Islet of Langerhans (tissue), 1 donor: ENCODE data around the gene HIVEP3.

ENCODE experiments used
- FAIRE-seq: peaks from one replicate; lab custom pipeline; 2011; peaks lifted over from hg19 to GRCh38; lab: Jason Lieb, UNC

The HIVEP3 gene

GRCh38 chr1:41752514-41753170 is 166.1 kb downstream of the HIVEP3 start:
- no peak for FAIRE-seq

- no peak for FAIRE-seq
Observed at GRCh38 chr1:41751804-41752513, 166.8 kb downstream of the HIVEP3 start.

GRCh38 chr1:41749991-41750745 is 168.6 kb downstream of the HIVEP3 start:
- FAIRE-seq, result no peak

GRCh38 chr1:41745022-41745421 is 173.7 kb downstream of the HIVEP3 start:
- no peak for FAIRE-seq

DNA sequence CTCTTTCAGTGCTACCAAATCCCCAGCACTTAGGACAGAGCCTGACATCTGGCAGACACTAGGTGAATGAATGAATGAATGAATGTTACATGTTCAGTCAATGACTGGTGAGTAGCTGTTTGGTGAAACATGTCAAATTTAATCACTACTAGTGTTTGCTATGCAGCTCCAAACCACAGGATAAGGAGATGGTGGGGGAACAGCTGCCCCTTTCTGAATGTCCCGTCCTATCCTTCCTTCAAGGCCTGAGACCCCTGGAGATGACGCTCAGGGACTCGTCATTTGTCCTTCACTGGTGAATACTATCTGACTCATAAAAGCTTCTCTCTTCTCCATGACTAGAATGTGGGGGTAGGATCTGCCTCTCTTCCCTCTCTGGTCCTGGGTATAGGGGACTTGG is 175.4 kb downstream of the HIVEP3 start:
- FAIRE-seq, result no peak

- no peak for FAIRE-seq
Observed at GRCh38 chr1:41742219-41742618, 176.5 kb downstream of the HIVEP3 start.

DNA sequence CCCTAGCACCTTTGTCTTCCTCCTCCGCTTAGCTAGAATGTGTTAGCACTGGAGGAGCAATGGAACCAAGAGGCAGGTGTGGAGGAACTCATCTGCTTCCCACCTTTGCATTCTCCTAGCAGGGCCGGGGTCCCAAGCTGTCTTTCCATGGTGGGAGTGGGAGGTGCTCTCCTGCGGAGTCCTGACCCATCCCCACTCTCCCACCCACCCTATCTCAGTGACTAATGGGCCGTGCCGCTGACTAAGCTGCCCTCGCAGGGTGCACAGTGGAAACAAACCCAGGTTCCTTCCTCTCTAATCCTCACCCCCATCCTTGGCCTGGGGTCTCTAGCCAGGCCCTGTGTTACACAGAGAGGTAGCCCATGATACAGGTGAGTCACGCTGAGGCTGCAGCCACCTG is 177.5 kb downstream of the HIVEP3 start:
- FAIRE-seq, result no peak

DNA sequence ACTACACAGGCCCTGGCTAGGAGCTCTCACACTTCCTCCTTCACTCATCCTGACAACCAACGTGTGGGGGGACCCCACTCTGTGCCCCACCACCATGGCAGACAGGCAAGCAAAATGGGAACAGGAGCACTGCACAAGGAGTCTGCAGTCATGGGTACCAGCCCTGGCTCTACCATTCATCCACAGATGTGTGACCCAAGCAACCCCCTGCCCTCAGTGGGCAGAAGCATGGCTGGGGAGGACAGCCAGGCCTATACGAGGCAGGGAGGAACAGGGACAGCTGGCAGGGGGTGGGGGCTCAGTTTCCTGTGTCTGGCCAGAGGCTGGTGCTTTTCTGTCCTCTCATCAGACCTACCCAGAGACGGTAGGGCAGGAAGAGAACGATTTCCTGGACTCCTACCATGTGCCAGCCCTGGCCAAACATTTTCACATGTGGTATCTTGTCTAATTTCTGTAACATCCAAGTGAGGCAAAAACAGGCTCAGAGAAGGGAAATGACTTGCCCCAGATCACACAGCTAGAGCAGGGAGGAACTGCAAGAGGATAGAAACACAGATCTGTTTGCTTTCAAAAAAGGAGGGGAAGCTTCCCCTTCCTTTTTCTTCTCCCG is 178.0 kb downstream of the HIVEP3 start:
- FAIRE-seq, result no peak

- FAIRE-seq, result no peak
Observed at GRCh38 chr1:41740058-41740457, 178.7 kb downstream of the HIVEP3 start.

- FAIRE-seq, result no peak
Observed at GRCh38 chr1:41739061-41739955, 179.4 kb downstream of the HIVEP3 start.

GRCh38 chr1:41738475-41738874 is 180.2 kb downstream of the HIVEP3 start:
- FAIRE-seq, result no peak

GRCh38 chr1:41738006-41738405 is 180.7 kb downstream of the HIVEP3 start:
- no peak for FAIRE-seq

DNA sequence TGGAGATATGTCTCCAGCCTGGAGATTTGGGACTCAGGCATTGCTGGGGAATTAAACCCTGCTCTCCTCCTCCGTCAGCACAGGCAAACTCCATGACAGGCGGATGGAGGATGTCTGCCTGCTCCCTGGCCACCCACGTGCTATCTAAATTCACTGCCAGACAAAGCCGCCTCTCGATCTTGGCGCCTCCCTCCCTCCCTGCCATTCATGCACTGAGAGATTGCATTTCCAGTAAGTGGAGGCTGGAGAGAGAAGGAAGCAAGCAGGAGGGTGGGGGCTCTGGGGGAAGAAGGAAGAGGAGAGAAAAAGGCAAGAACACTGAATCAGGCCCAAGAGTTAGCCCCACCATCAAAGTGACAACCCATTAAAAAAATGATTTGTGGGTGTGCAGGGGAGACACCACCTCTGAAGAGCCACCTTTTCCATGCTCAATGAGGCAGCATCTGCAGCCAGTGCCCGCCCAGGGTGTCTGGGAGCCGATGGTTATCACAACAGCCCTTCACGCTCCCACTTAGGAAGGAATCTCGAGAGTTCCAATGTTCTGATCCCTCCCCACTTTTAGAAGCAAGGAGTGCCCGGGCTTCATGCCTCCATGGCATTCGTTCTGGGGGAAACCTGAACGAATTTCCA is 183.0 kb downstream of the HIVEP3 start:
- no peak for FAIRE-seq

GRCh38 chr1:41735139-41735538 is 183.6 kb downstream of the HIVEP3 start:
- FAIRE-seq, result no peak

DNA sequence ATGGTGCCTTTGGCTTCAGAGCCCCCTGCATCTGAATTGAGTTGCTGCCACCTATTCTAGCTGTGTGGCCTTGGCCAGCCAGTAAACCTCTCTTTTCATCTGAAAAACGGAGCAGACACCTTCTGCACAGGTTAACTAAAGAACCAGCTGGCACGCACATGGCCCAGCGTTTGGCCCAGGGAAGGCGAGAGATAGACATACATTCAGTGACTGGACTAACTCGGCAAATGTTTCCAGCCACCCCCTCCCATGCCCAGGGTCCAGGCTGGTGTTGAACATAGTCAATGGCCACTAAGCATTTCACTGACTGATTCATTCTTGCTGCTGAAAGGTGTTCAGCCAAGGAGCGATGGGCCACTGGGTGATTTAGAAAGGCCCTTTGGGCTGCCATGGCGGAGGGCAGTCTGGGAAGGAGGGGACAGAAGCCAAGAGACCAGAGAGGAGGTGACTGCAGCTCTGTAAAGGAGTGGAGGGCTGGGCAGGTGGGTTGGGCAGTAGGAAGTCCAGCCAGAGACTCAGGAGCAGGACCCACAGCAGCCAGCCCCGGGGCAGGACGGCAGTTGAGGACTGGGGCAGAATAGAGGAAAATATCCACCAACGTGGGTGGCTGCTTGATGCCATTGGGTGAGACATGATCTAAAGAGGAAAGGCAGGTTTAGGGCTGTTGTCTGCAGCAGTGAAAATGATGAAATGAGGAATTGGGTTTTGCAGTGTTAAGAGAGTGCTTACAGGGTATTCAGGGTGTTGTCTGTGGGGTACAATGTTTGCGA is 184.3 kb downstream of the HIVEP3 start:
- no peak for FAIRE-seq

GRCh38 chr1:41733725-41734124 is 185.0 kb downstream of the HIVEP3 start:
- FAIRE-seq, result no peak

DNA sequence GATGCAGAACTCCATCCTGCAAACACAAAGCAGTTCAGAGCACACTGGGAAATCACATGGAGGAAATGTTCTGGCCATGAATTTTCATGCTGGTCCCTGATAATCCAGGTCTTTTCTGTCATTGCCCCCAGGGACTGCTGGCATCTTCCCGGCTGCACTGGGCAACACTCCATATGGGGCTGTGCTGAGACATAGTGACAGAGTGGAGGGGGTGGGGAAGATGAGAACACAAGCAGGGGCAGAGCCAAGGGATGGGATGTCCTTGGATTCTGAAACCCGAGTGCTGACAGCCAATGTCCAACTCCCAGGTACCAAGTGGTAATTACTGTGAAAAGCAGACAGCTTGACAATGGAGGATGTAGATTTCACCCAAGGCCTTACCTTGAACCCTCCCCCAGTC is 185.7 kb downstream of the HIVEP3 start:
- FAIRE-seq, result no peak

DNA sequence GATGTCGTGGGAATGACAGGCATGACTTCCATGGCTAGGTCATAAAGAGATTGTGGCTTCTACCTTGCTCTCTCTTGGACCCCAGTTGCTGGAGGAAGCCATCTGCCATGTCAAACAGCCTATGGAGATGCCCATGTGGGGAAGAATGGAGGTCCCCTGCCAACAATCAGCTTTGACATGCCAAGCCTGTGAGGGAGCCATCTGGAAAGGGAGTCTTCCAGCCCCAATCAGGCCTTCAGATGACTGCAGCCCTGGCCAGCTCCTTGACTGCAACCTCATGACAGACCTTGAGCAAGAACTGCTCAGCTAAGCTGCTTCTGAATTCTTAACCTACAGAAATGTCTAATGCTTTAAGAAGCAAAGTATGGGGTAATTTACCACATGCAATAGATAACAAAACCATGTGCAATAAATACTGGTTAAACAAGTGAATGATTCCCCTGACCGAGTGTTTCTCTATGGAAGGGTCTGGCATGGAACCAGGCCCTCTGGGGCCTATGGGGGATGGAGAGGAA is 187.1 kb downstream of the HIVEP3 start:
- FAIRE-seq, result no peak

DNA sequence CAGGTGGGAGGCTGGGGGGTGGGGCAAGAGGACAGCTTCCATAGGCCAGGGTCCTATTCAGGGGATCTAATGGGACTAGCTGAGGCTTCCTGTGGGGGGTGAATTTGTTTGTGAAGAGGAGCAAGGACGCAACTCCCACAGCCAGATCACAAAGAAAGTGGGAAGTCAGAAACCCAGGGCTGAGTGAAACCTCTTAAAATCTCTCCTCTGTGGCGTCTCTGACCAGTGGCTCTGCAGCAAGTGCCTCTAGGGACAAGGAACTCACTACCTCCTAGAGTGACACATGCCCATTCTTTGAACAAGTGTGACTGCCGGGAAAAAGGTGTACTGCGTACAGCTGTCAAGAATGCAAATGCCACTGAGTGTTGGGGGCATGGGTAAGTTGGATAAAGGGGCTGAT is 187.9 kb downstream of the HIVEP3 start:
- FAIRE-seq, result no peak
